Panc1 (cell line): ENCODE data around the gene MIF4GD. TPM values are rescaled to one million over a fixed set of nuclear protein-coding genes. Genes with fewer than 3 reads are reported as not detected.

Experiments used
- ATAC-seq: fragments of 200-7000 bp; cut with Tn5 transposase; 2 replicates; pipeline ENCODE4 v1.9.1; 2020; ENCODE audit warnings: mild to moderate bottlenecking, moderate library complexity
- BruUV-seq: library from RNA; stranded (reverse); fragments of 400-500 nt; replicated peaks from 2 replicates; lab custom pipeline; 2021; lab: Mats Ljungman, UMichigan
- CTCF ChIA-PET: fragments of 300-600 bp; sonication (Branson Sonifier 250); formaldehyde crosslinking; loops from one replicate; lab custom pipeline; 2022; ENCODE audit warnings: antibody characterized with exemption; lab: Charles Lee
- POLR2A ChIA-PET: fragments of 300-600 bp; sonication (Branson Sonifier 250); formaldehyde crosslinking; loops from one replicate; lab custom pipeline; 2022; ENCODE audit warnings: antibody characterized with exemption; lab: Charles Lee
- DNase-seq: peaks from one replicate; pipeline ENCODE4 v3.0.0-alpha.2; 2010; ENCODE audit warnings: low read depth, low spot score
- H3K27ac ChIP-seq: 2 replicates; pipeline ENCODE4 v1.5.1; 2011; ENCODE audit warnings: mild to moderate bottlenecking, low read length, inconsistent platforms
- H3K27me3 ChIP-seq: fragments of 200-500 bp; sonication (Bioruptor generic); 2 replicates; pipeline ENCODE4 v1.6.0; 2014; ENCODE audit warnings: low read length, inconsistent platforms; ENCODE audit not compliant: control insufficient read depth, insufficient read depth
- H3K36me3 ChIP-seq: fragments of 200-500 bp; sonication (Bioruptor generic); 2 replicates; pipeline ENCODE4 v1.5.1; 2014; ENCODE audit warnings: inconsistent platforms, mild to moderate bottlenecking, low read length, moderate library complexity; ENCODE audit not compliant: control insufficient read depth, insufficient read depth
- H3K4me1 ChIP-seq: 2 replicates; pipeline ENCODE4 v1.5.1; 2011; ENCODE audit warnings: inconsistent platforms, mild to moderate bottlenecking, low read length, moderate library complexity; ENCODE audit not compliant: control insufficient read depth, insufficient read depth
- H3K4me3 ChIP-seq, 2 experiments: 2 replicates each; pipeline ENCODE4 v1.5.1; 2011 to 2012; ENCODE audit warnings: low read depth in 2 of 2, low read length in 2 of 2, mild to moderate bottlenecking in 2 of 2, inconsistent platforms in 1 of 2, moderate library complexity in 1 of 2
- H3K9me3 ChIP-seq: fragments of 200-500 bp; sonication (Bioruptor generic); 2 replicates; pipeline ENCODE4 v1.5.1; 2014; ENCODE audit warnings: low read depth, mild to moderate bottlenecking, inconsistent platforms, low read length, moderate library complexity; ENCODE audit not compliant: control insufficient read depth, insufficient read depth
- POLR2AphosphoS5 ChIP-seq: IDR thresholded peaks from 2 replicates; pipeline ENCODE4 v1.6.1; 2012; ENCODE audit warnings: mild to moderate bottlenecking, low read depth, low read length, moderate library complexity
- SIN3A ChIP-seq: IDR thresholded peaks from 2 replicates; pipeline ENCODE4 v1.6.1; 2012; ENCODE audit warnings: low read depth, mild to moderate bottlenecking, low read length, moderate library complexity, borderline replicate concordance; ENCODE audit not compliant: insufficient read depth
- TCF7L2 ChIP-seq: IDR thresholded peaks from 2 replicates; pipeline ENCODE4 v1.6.1; 2011; ENCODE audit warnings: mild to moderate bottlenecking, low read depth, low read length, inconsistent platforms
- in situ Hi-C: cut with HindIII; loops from 2 replicates; pipeline ENCODE4 v1.10.0; 2016; ENCODE audit warnings: low sequenced_read_pairs, low pct_unique_long_range_greater_than_20kb
- intact Hi-C: fragments of 100-400 bp; cut with micrococcal nuclease; formaldehyde crosslinking; loops from one replicate; pipeline ENCODE4 v1.10.0; 2022; ENCODE audit not compliant: unreplicated experiment
- total RNA-seq: library from RNA; stranded (reverse); gene quantifications from one replicate; pipeline ENCODE4 v1.2.1, GENCODE V29; 2021; ENCODE audit not compliant: unreplicated experiment
- TF ChIP-seq, protein P1 (sequence below): fragments of 450-650 bp; IDR thresholded peaks from 2 replicates; pipeline ENCODE4 v1.5.1; 2017; ENCODE audit warnings: mild to moderate bottlenecking
- TF ChIP-seq, protein P2 (sequence below), 2 experiments: IDR thresholded peaks; 2 replicates each; pipeline ENCODE4 v1.6.1; 2011 to 2012; ENCODE audit warnings: low read depth in 2 of 2, control low read depth in 1 of 2, low read length in 1 of 2, mild to moderate bottlenecking in 1 of 2, moderate library complexity in 1 of 2; ENCODE audit not compliant: insufficient read depth in 1 of 2

The MIF4GD gene
- total RNA-seq, 1 experiment from 2014 or later, result 34.4 TPM

DNA sequence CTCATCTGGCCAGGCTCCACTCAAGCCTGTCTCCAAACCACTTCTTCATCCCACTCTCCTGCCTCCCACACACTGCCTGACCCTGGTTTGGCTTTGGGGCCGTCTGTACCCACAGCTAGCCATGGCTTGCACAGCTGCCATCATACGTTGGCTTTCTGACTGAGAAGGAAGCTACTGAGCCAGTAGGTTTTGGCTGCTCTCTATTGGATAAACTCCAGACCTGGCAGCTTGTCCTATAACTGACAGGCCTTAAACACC is 3.9 kb downstream of the MIF4GD start:
- BruUV-seq, result no TSS peak
- POLR2A ChIA-PET, result no interaction called here

DNA sequence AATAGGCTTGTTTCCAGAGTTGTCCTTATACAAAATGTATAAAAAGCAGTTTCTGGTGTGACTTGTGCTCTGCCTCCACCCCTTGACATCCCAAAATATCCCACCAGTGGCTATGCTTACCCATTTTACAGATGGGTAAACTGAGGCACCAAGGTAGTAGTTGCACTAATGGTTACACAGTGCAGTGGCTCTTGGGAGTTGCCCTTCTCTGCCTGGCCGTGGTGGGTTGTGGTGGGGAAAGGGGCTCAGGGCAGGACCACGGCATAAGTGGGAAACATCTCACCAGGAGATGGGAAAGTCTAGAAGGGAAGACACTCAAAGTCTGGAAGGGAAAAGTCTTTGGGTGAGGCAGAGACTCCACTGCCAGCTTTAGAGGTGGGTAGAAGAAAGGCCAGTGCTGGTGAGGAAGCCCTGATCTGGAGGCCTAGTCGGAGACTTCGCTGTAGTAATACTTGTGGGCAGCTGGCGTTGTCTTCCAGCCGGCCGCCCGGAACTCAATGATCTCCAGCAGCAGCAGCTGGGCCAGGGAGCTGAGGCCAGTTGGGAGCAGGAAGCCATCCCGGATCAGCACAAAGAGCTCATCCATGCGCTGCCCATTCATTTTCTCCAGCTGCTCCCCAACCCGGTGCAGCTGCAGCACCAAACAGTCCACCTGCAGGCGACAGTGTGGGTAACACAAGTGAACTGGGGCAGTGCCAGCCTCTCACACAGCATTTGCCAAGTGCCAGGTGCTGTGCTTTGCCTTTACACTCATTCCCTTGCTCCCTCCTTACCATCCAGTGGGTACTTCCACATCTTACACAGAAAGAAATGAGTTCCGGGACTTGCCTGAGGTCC is 4.5 kb downstream of the MIF4GD start:
- Histone ChIP-seq H3K4me3 (no peak overlapping the region), H3K27me3 (no peaks in the 10 kb centered on the region), H3K9me3 (no peaks in the 10 kb centered on the region), H3K4me1 (peaks cover 35% of the 10 kb centered on the region), H3K36me3 (peaks cover 7% of the 10 kb centered on the region; the same call in 1 of the 2 replicates), H3K27ac (no peak overlapping the region)
- DNase-seq (no peak), ATAC-seq (no peak)
- no peak for TF ChIP-seq SIN3A
- TF ChIP-seq, protein P1, sequence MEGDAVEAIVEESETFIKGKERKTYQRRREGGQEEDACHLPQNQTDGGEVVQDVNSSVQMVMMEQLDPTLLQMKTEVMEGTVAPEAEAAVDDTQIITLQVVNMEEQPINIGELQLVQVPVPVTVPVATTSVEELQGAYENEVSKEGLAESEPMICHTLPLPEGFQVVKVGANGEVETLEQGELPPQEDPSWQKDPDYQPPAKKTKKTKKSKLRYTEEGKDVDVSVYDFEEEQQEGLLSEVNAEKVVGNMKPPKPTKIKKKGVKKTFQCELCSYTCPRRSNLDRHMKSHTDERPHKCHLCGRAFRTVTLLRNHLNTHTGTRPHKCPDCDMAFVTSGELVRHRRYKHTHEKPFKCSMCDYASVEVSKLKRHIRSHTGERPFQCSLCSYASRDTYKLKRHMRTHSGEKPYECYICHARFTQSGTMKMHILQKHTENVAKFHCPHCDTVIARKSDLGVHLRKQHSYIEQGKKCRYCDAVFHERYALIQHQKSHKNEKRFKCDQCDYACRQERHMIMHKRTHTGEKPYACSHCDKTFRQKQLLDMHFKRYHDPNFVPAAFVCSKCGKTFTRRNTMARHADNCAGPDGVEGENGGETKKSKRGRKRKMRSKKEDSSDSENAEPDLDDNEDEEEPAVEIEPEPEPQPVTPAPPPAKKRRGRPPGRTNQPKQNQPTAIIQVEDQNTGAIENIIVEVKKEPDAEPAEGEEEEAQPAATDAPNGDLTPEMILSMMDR, result no peak
- TF ChIP-seq TCF7L2, result no peak
- no peak; the same call in 1 of the 2 replicates for TF ChIP-seq POLR2AphosphoS5
- TF ChIP-seq, protein P2, sequence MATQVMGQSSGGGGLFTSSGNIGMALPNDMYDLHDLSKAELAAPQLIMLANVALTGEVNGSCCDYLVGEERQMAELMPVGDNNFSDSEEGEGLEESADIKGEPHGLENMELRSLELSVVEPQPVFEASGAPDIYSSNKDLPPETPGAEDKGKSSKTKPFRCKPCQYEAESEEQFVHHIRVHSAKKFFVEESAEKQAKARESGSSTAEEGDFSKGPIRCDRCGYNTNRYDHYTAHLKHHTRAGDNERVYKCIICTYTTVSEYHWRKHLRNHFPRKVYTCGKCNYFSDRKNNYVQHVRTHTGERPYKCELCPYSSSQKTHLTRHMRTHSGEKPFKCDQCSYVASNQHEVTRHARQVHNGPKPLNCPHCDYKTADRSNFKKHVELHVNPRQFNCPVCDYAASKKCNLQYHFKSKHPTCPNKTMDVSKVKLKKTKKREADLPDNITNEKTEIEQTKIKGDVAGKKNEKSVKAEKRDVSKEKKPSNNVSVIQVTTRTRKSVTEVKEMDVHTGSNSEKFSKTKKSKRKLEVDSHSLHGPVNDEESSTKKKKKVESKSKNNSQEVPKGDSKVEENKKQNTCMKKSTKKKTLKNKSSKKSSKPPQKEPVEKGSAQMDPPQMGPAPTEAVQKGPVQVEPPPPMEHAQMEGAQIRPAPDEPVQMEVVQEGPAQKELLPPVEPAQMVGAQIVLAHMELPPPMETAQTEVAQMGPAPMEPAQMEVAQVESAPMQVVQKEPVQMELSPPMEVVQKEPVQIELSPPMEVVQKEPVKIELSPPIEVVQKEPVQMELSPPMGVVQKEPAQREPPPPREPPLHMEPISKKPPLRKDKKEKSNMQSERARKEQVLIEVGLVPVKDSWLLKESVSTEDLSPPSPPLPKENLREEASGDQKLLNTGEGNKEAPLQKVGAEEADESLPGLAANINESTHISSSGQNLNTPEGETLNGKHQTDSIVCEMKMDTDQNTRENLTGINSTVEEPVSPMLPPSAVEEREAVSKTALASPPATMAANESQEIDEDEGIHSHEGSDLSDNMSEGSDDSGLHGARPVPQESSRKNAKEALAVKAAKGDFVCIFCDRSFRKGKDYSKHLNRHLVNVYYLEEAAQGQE (IDR thresholded peaks at IDR 0.05; ENCODE audit: insufficient read depth in 1 of 2, low read depth in 2 of 2, low read length in 1 of 2), result no peak
- ChIA-PET CTCF (no interaction called here), POLR2A (no interaction called here)
- BruUV-seq, result no TSS peak
- in situ Hi-C loops, result no loop called here
- intact Hi-C loops, result no loop called here

More for the DNA sequence above, 3.9 kb downstream of the MIF4GD start:
- in situ Hi-C loops, result no loop called here
- DNase-seq (no peak), ATAC-seq (no peak)
- H3K9me3 ChIP-seq, result no peaks in the 10 kb centered on the region
- intact Hi-C loops, result no loop called here
- H3K27ac ChIP-seq, result no peak overlapping the region
- H3K4me3 ChIP-seq, result no peak overlapping the region
- peaks cover 7% of the 10 kb centered on the region; the same call in 1 of the 2 replicates for H3K36me3 ChIP-seq
- peaks cover 38% of the 10 kb centered on the region for H3K4me1 ChIP-seq
- CTCF ChIA-PET, result interaction anchor here (1.2 kb wide), 1 partner anchor 26 kb away, joined by 3 read pairs; no protein-coding TSS in a partner anchor
- H3K27me3 ChIP-seq, result no peaks in the 10 kb centered on the region
- TF ChIP-seq TCF7L2 (no peak), POLR2AphosphoS5 (no peak; the same call in 1 of the 2 replicates)
- TF ChIP-seq, protein P1, result no peak
- TF ChIP-seq, protein P2 (IDR thresholded peaks at IDR 0.05; ENCODE audit: insufficient read depth in 1 of 2, low read depth in 2 of 2, low read length in 1 of 2), result no peak
